Measurements from ENCODE around the gene RCE1.
"Not testable (repeated sequence)": the region's sequence is repeated elsewhere in the genome, so short reads cannot be mapped to it uniquely, and the experiment has no call there.

RCE1 gene

DNA sequence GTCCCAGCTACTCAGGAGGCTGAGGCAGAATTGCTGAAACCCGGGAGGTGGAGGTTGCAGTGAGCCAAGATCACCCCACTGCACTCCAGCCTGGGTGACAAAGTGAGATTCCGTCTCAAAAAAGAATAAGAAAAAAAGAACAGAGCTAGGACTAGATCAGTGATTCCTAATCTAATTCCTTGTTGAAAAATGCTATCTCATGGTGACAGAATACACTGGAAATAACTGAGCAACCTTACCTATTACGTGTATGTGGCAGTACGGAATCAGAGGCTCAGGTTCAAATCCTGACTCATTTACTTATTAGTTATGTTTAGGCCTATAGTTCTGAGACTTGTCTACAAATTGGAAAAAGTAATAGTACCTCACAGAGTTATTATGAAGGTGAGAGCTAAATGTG lies 19.5 kb upstream of the RCE1 start:
- no peaks in the 10 kb centered on the region for H3K27me3 ChIP-seq (ENCODE audit: insufficient read depth, poor library complexity, severe bottlenecking)
- TF ChIP-seq SPI1 (IDR thresholded peaks at IDR 0.05; ENCODE audit: borderline replicate concordance, low read depth) (no peak), GABPA (IDR thresholded peaks at IDR 0.05; ENCODE audit: low read depth) (no peak), POLR2AphosphoS5 (IDR thresholded peaks at IDR 0.05; ENCODE audit: low read depth) (no peak)
- TF ChIP-seq, protein P1, sequence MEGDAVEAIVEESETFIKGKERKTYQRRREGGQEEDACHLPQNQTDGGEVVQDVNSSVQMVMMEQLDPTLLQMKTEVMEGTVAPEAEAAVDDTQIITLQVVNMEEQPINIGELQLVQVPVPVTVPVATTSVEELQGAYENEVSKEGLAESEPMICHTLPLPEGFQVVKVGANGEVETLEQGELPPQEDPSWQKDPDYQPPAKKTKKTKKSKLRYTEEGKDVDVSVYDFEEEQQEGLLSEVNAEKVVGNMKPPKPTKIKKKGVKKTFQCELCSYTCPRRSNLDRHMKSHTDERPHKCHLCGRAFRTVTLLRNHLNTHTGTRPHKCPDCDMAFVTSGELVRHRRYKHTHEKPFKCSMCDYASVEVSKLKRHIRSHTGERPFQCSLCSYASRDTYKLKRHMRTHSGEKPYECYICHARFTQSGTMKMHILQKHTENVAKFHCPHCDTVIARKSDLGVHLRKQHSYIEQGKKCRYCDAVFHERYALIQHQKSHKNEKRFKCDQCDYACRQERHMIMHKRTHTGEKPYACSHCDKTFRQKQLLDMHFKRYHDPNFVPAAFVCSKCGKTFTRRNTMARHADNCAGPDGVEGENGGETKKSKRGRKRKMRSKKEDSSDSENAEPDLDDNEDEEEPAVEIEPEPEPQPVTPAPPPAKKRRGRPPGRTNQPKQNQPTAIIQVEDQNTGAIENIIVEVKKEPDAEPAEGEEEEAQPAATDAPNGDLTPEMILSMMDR (IDR thresholded peaks at IDR 0.05; ENCODE audit: insufficient read depth, low read length): no peak
- TF ChIP-seq, protein P2, sequence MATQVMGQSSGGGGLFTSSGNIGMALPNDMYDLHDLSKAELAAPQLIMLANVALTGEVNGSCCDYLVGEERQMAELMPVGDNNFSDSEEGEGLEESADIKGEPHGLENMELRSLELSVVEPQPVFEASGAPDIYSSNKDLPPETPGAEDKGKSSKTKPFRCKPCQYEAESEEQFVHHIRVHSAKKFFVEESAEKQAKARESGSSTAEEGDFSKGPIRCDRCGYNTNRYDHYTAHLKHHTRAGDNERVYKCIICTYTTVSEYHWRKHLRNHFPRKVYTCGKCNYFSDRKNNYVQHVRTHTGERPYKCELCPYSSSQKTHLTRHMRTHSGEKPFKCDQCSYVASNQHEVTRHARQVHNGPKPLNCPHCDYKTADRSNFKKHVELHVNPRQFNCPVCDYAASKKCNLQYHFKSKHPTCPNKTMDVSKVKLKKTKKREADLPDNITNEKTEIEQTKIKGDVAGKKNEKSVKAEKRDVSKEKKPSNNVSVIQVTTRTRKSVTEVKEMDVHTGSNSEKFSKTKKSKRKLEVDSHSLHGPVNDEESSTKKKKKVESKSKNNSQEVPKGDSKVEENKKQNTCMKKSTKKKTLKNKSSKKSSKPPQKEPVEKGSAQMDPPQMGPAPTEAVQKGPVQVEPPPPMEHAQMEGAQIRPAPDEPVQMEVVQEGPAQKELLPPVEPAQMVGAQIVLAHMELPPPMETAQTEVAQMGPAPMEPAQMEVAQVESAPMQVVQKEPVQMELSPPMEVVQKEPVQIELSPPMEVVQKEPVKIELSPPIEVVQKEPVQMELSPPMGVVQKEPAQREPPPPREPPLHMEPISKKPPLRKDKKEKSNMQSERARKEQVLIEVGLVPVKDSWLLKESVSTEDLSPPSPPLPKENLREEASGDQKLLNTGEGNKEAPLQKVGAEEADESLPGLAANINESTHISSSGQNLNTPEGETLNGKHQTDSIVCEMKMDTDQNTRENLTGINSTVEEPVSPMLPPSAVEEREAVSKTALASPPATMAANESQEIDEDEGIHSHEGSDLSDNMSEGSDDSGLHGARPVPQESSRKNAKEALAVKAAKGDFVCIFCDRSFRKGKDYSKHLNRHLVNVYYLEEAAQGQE (IDR thresholded peaks at IDR 0.05; ENCODE audit: insufficient replicate concordance, low read depth): no peak

GRCh38 chr11:66824573-66824972 lies 18.7 kb upstream of the RCE1 start:
- H3K27me3 ChIP-seq (ENCODE audit: insufficient read depth, poor library complexity, severe bottlenecking); DNase-seq (ENCODE audit: low read depth in 1 of 2, low spot score in 1 of 2); H3K4me3 ChIP-seq (replicated peaks; ENCODE audit: insufficient read depth, low read length); H3K27ac ChIP-seq (replicated peaks): not testable (repeated sequence)

More for the DNA sequence above, 19.5 kb upstream of the RCE1 start:
- DNase-seq (ENCODE audit: low read depth in 1 of 2, low spot score in 1 of 2): no peak
- H3K4me3 ChIP-seq (replicated peaks; ENCODE audit: insufficient read depth, low read length): no peak overlapping the region
- no peak overlapping the region for H3K27ac ChIP-seq (replicated peaks)

DNA sequence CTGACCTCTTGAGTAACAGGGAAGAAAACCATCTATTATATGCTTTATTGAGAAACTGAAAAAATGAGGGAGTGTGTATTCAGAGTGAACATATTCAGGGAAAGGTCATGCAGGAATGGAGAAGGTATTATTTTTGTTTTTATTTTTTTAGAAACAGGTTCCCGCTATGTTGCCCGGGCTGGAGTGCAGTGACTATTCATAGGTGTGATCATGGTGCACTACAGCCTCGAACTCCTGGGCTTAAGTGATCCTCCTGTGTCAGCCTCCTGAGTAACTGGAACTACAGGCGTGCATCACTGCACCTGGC lies 8.7 kb upstream of the RCE1 start:
- TF ChIP-seq, protein P2 (IDR thresholded peaks at IDR 0.05; ENCODE audit: insufficient replicate concordance, low read depth): no peak
- TF ChIP-seq SPI1 (IDR thresholded peaks at IDR 0.05; ENCODE audit: borderline replicate concordance, low read depth) (no peak), POLR2AphosphoS5 (IDR thresholded peaks at IDR 0.05; ENCODE audit: low read depth) (no peak), GABPA (IDR thresholded peaks at IDR 0.05; ENCODE audit: low read depth) (no peak)
- TF ChIP-seq, protein P1 (IDR thresholded peaks at IDR 0.05; ENCODE audit: insufficient read depth, low read length): no peak
- H3K4me3 ChIP-seq (replicated peaks; ENCODE audit: insufficient read depth, low read length): no peak overlapping the region
- no peak overlapping the region for H3K27ac ChIP-seq (replicated peaks)
- no peaks in the 10 kb centered on the region for H3K27me3 ChIP-seq (ENCODE audit: insufficient read depth, poor library complexity, severe bottlenecking)
- DNase-seq (ENCODE audit: low read depth in 1 of 2, low spot score in 1 of 2): no peak

DNA sequence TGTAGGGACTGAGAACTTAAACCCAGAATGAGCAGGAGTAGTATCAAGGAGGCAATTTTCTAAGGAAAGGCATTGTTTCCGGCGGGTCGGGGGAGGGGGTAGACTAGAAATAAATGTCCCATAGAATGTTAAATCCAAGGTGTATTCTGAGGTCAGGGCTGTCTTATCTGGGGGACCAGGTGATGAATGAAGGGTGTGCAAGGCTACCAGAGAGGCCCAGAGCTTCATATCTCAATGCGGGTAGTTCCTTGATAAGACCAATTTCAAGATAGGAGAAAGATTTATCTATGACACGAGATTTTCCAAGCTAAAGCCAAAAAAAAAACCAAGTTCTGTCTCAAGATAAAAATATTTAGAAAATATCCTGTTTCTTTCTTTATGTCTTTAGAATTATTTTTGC lies 8.3 kb upstream of the RCE1 start:
- H3K27ac ChIP-seq (replicated peaks): no peak overlapping the region
- H3K4me3 ChIP-seq (replicated peaks; ENCODE audit: insufficient read depth, low read length): no peak overlapping the region
- no peak for DNase-seq (ENCODE audit: low read depth in 1 of 2, low spot score in 1 of 2)
- no peak for TF ChIP-seq GABPA (IDR thresholded peaks at IDR 0.05; ENCODE audit: low read depth)
- TF ChIP-seq, protein P1 (IDR thresholded peaks at IDR 0.05; ENCODE audit: insufficient read depth, low read length): no peak
- H3K27me3 ChIP-seq (ENCODE audit: insufficient read depth, poor library complexity, severe bottlenecking): no peaks in the 10 kb centered on the region

Data from HL-60 (cell line).